Measurements from ENCODE around the gene PELI1.
"Not testable (repeated sequence)": the region's sequence is repeated elsewhere in the genome, so short reads cannot be mapped to it uniquely, and the experiment has no call there.

The PELI1 gene

DNA sequence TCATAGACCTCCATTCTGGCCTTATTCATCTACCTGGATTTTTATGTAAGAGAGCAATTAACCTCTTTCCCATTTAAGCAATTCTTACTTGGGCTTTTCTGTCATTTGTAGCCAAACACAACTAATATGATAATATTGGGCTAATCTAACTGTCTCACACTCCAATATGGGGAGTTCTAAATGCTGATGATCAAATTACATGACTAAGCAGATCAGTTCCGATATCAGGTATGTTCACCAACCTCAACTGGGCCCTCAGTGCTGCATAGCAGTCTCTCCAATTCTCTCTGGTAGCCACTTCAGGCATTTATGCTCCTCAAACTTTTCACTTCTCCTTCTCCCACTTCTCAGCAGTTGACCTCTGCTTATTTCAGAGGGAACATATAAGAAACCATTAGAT, 64.0 kb downstream of the PELI1 start:
- DNase-seq, result no peak

GRCh38 chr2:64079688-64080087, 64.5 kb downstream of the PELI1 start:
- DNase-seq, result not testable (repeated sequence)

DNA sequence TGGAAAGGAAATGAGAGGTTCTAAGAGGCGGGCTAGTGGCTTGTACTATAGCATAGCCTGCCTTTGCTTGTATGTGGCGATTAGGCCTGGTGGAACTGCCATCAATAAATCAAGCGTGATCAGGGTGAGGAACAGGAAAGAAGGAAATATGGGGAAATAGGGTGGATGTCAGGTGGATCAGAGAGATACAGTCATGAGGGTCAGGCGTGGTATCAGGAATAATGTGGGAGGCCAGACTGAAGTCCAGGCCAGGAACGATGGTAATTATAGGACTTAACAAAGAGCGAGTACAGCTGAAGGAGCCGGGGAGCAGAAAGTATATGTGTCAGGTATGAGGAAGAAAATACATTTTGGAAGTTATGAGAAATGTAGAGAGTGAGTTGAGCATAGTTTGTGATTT, 67.4 kb downstream of the PELI1 start:
- not testable (repeated sequence) for DNase-seq

DNA sequence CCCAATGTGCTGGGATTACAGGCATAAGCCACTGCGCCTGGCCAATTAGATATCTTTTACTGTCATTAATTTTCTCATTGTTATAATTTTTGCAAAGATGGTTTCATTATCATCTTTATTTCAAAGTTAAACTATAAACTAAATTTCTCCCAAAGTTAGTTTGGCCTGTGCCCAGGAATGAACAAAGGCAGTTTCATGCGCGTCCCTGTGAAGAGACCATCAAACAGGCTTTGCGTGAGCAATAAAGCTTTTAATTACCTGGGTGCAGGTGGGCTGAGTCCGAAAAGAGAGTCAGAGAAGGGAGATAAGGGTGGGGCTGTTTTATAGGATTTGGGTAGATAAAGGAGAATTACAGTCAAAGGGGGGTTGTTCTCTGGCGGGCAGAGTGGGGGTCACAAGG, 69.6 kb downstream of the PELI1 start:
- not testable (repeated sequence) for DNase-seq

DNA sequence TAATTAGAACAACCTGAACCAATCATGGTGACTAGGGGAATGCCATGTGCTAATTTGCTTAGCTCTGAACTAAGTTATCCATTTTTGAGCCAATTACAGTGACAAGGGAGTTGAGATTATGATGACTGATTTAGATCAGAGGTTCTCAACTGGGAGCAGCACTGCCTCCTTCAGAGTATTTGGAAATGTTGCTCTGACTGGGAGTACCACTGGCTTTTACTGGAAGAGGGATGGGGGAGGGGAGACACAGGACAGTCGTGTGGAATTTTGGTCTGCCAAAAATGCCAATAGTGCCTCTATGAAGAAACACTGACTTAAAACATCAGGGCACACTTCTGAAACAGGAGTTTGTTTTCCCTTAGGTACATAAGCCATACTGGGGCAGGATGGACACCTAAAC, 76.9 kb downstream of the PELI1 start:
- no peak for DNase-seq

DNA sequence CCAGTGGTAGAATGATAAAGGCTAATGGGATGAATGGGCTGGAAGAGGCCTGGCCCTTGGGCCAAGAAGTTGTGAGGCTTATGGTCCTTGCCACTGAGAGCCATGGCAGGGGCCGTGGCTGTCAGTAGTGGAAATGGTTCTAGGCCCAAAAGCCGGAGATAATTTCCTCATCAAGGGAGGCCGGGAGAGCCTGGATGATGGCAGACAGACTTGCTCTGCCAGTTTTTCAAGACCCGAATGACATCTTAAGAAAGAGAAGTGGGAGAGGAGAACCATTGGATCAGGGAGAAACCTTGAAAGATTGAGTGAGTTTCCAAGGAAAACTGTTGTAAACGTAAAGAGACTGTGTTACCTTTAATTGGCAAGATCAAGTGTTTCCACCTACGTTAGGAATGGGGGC, 78.7 kb downstream of the PELI1 start:
- DNase-seq, result no peak

DNA sequence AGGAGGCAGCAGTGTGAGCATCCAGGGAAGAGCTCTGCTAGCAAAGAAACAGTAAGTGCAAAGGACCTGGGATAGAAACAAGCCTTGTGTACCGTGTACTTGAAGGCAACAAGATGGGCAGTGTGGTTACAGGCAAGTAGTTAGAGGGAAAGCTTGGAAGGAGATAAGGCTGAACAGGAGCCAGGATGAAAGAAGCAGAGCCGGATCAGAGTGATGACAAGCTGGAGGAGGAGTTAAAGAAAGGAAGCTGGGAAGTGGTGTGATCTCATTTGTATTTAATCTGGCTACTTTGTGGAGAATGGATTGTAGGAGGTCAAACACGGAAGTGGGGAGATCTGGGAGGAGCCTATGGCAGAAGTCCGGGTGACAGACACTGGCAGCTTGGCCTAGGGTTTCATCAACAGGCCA, 80.3 kb downstream of the PELI1 start:
- DNase-seq, result no peak

GRCh38 chr2:64063454-64063853, 80.8 kb downstream of the PELI1 start:
- no peak for DNase-seq

- no peak for DNase-seq
Measured at GRCh38 chr2:64062840-64063239, 81.4 kb downstream of the PELI1 start.

DNA sequence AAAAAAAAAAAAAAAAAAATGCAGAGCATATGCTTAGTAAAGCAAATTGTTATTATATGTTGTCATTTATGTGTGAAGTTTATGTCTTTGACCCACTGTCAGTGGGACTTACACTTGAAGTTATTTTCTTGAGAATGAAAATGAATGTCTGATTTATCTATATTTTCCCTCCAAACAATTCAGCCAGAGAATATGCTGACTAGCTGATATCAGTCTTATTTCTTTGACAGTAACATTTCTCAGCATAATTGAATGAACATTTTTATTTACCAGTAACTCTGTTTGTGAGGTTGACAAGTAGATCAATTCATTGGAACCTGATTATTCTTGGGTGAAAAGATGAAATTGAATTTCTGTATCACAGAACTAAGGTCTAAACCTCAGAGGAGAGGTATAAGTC, 85.0 kb downstream of the PELI1 start:
- DNase-seq, result no peak

DNA sequence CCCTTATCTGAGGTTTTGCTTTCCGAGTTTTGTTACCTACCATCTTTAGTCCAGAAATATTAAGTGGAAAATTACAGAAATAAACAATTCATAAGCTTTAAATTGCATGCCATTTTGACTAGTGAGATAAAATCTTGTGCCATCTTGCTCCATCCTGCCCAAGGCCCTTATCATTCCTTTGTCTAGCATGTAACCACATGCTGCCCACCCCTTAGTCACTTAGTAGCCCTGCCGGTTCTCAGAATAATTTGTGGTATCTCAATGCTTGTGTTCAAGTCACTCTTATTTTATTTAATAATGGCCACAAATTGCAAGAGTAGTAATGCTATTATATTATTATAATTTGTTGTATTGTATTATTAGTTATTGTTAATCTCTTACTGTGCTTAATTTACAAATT, 88.2 kb downstream of the PELI1 start:
- no peak for DNase-seq

DNA sequence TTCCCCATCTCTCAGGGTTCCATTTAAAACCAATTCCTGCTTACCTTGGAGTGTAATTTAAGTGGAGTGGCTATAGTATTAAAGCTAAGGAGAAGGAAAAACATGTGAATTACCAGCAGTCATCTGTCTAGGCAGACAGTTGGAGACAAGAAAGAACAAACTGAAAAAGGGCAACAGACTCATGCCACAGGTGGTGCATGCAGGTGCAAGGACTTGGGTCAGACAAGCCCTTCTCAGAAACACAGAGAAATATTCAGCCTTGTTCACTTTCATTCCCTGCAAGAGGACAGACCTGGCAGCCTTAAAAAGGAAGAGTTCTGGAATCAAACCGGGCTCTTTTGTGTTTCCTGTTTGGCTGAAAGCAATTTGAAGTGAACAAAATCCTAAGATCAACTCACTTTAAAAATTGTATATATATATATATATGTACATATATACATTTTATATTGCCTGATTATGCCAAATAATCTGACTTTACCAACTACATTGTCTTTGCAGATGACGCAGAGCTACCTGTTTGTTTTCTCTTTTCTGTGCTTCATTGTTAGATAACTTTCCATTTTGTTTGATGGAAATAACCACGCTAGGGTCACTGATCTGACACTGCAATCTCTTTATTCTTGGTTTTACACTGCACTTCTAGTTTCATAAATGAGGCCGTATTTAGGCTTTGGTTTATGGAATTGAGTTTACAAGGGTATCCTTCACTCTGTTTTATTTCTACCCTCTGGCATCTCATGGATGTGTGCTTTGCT, 89.9 kb downstream of the PELI1 start:
- DNase-seq, result no peak

- no peak for DNase-seq
Measured at GRCh38 chr2:64052463-64053241, 91.6 kb downstream of the PELI1 start.

- DNase-seq, result peak; percentile 65 to 78
Measured at GRCh38 chr2:64049633-64050220, 94.5 kb downstream of the PELI1 start.

- no peak for DNase-seq
Measured at GRCh38 chr2:64045938-64046337, 98.3 kb downstream of the PELI1 start.
